Activated naive CD4-positive, alpha-beta T cell treated with anti-CD3 and anti-CD28 coated beads for 36 hours (primary cell): ENCODE measurements around the gene PPP2R1B. TPM values are rescaled to one million over a fixed set of nuclear protein-coding genes. Genes with fewer than 3 reads are reported as not detected.

Experiments used
- CTCF ChIA-PET: fragments of 350-600 bp; sonication (Branson Sonifier 250); formaldehyde crosslinking; loops from one replicate; lab custom pipeline; 2021; ENCODE audit warnings: antibody characterized with exemption; lab: Charles Lee
- DNase-seq: peaks from one replicate; pipeline ENCODE4 v3.0.0-alpha.2; 2020
- H3K27ac Mint-ChIP-seq: one replicate; pipeline ENCODE4 v1.8.0; 2021; ENCODE audit warnings: mild to moderate bottlenecking, mixed read lengths
- H3K27me3 Mint-ChIP-seq: one replicate; pipeline ENCODE4 v1.8.0; 2021; ENCODE audit warnings: low read depth, mixed read lengths
- H3K36me3 Mint-ChIP-seq: one replicate; pipeline ENCODE4 v1.8.0; 2021; ENCODE audit warnings: low read depth, mixed read lengths
- H3K4me1 Mint-ChIP-seq: one replicate; pipeline ENCODE4 v1.8.0; 2021; ENCODE audit warnings: low read depth, mixed read lengths
- H3K4me3 Mint-ChIP-seq: one replicate; pipeline ENCODE4 v1.8.0; 2021; ENCODE audit warnings: mild to moderate bottlenecking, moderate library complexity, mixed read lengths
- H3K9me3 Mint-ChIP-seq: one replicate; pipeline ENCODE4 v1.8.0; 2021; ENCODE audit warnings: mixed read lengths
- intact Hi-C: fragments of 100-400 bp; cut with micrococcal nuclease; formaldehyde crosslinking; loops from one replicate; pipeline ENCODE4 v1.15.1; 2023
- total RNA-seq, 2 experiments: library from RNA; stranded (reverse); gene quantifications; one replicate each; pipeline ENCODE4 v1.2.3, GENCODE V29; 2021

PPP2R1B gene
- total RNA-seq, 2 experiments from 2014 or later = 36.7 to 43.8 TPM

- DNase-seq = no peak
- Mint-ChIP-seq H3K27ac (no peak overlapping the region), H3K36me3 (peaks cover 4% of the 10 kb centered on the region), H3K27me3 (no peaks in the 10 kb centered on the region), H3K4me3 (no peak overlapping the region), H3K4me1 (no peaks in the 10 kb centered on the region), H3K9me3 (no peaks in the 10 kb centered on the region)
- CTCF ChIA-PET = no interaction called here
- intact Hi-C loops = no loop called here
Measured at GRCh38 chr11:111729831-111730311, 36.3 kb downstream of the PPP2R1B start.

- no peaks in the 10 kb centered on the region for H3K4me1 Mint-ChIP-seq
Measured at GRCh38 chr11:111729071-111729830, 36.9 kb downstream of the PPP2R1B start.

GRCh38 chr11:111727431-111727830 is 38.8 kb downstream of the PPP2R1B start:
- intact Hi-C loops = no loop called here
- no peak for DNase-seq
- peaks cover 4% of the 10 kb centered on the region for H3K36me3 Mint-ChIP-seq
- CTCF ChIA-PET = no interaction called here
- no peaks in the 10 kb centered on the region for H3K27me3 Mint-ChIP-seq
- H3K4me1 Mint-ChIP-seq = no peaks in the 10 kb centered on the region
- H3K27ac Mint-ChIP-seq = no peak overlapping the region
- H3K4me3 Mint-ChIP-seq = no peak overlapping the region
- no peaks in the 10 kb centered on the region for H3K9me3 Mint-ChIP-seq

More at GRCh38 chr11:111729071-111729830, 36.9 kb downstream of the PPP2R1B start:
- intact Hi-C loops = no loop called here
- DNase-seq = no peak
- CTCF ChIA-PET = no interaction called here
- Mint-ChIP-seq H3K36me3 (peaks cover 3% of the 10 kb centered on the region), H3K9me3 (no peaks in the 10 kb centered on the region), H3K4me3 (no peak overlapping the region), H3K27ac (no peak overlapping the region), H3K27me3 (no peaks in the 10 kb centered on the region)

- H3K4me3 Mint-ChIP-seq = no peak overlapping the region
- intact Hi-C loops = no loop called here
- no peaks in the 10 kb centered on the region for H3K4me1 Mint-ChIP-seq
- no peak for DNase-seq
- H3K27me3 Mint-ChIP-seq = no peaks in the 10 kb centered on the region
- no peaks in the 10 kb centered on the region for H3K9me3 Mint-ChIP-seq
- H3K27ac Mint-ChIP-seq = no peak overlapping the region
- CTCF ChIA-PET = no interaction called here
- H3K36me3 Mint-ChIP-seq = peaks cover 5% of the 10 kb centered on the region
Measured at GRCh38 chr11:111726301-111726713, 39.9 kb downstream of the PPP2R1B start.

GRCh38 chr11:111725621-111726020 is 40.6 kb downstream of the PPP2R1B start:
- Mint-ChIP-seq H3K9me3 (no peaks in the 10 kb centered on the region), H3K4me1 (no peaks in the 10 kb centered on the region), H3K27me3 (no peaks in the 10 kb centered on the region), H3K27ac (no peak overlapping the region), H3K36me3 (peaks cover 7% of the 10 kb centered on the region), H3K4me3 (no peak overlapping the region)
- DNase-seq = no peak
- CTCF ChIA-PET = no interaction called here
- intact Hi-C loops = no loop called here

- Mint-ChIP-seq H3K9me3 (no peaks in the 10 kb centered on the region), H3K27ac (no peak overlapping the region), H3K4me3 (no peak overlapping the region), H3K36me3 (peaks cover 7% of the 10 kb centered on the region), H3K27me3 (no peaks in the 10 kb centered on the region), H3K4me1 (no peaks in the 10 kb centered on the region)
- CTCF ChIA-PET = no interaction called here
- no peak for DNase-seq
- intact Hi-C loops = no loop called here
Measured at GRCh38 chr11:111724615-111725129, 41.5 kb downstream of the PPP2R1B start.

- Mint-ChIP-seq H3K27me3 (no peaks in the 10 kb centered on the region), H3K27ac (no peak overlapping the region), H3K9me3 (no peaks in the 10 kb centered on the region), H3K4me3 (no peak overlapping the region), H3K36me3 (peaks cover 10% of the 10 kb centered on the region), H3K4me1 (no peaks in the 10 kb centered on the region)
- intact Hi-C loops = no loop called here
- CTCF ChIA-PET = interaction anchor here (1.0 to 1.4 kb wide), 2 partner anchors 30 to 56 kb away, joined by 3 read pairs; no protein-coding TSS in a partner anchor
- no peak for DNase-seq
Measured at GRCh38 chr11:111723595-111723994, 42.6 kb downstream of the PPP2R1B start.

GRCh38 chr11:111722501-111722900 is 43.7 kb downstream of the PPP2R1B start:
- Mint-ChIP-seq H3K36me3 (peaks cover 10% of the 10 kb centered on the region), H3K27me3 (no peaks in the 10 kb centered on the region), H3K4me1 (no peaks in the 10 kb centered on the region), H3K4me3 (no peak overlapping the region), H3K9me3 (no peaks in the 10 kb centered on the region), H3K27ac (no peak overlapping the region)
- CTCF ChIA-PET = interaction anchor here (1.4 kb wide), 1 partner anchor 57 kb away, joined by 3 read pairs; no protein-coding TSS in a partner anchor
- no peak for DNase-seq
- intact Hi-C loops = no loop called here

GRCh38 chr11:111720801-111721494 is 45.2 kb downstream of the PPP2R1B start:
- no peak overlapping the region for H3K27ac Mint-ChIP-seq
- H3K36me3 Mint-ChIP-seq = peaks cover 13% of the 10 kb centered on the region
- CTCF ChIA-PET = no interaction called here
- H3K27me3 Mint-ChIP-seq = no peaks in the 10 kb centered on the region
- no peak for DNase-seq
- H3K4me1 Mint-ChIP-seq = no peaks in the 10 kb centered on the region
- intact Hi-C loops = no loop called here
- H3K9me3 Mint-ChIP-seq = no peaks in the 10 kb centered on the region
- H3K4me3 Mint-ChIP-seq = no peak overlapping the region

- intact Hi-C loops = no loop called here
- Mint-ChIP-seq H3K27ac (no peak overlapping the region), H3K27me3 (no peaks in the 10 kb centered on the region), H3K4me1 (no peaks in the 10 kb centered on the region), H3K36me3 (peaks cover 17% of the 10 kb centered on the region), H3K4me3 (no peak overlapping the region), H3K9me3 (no peaks in the 10 kb centered on the region)
- DNase-seq = no peak
- CTCF ChIA-PET = no interaction called here
Measured at GRCh38 chr11:111719379-111719778, 46.8 kb downstream of the PPP2R1B start.

GRCh38 chr11:111718859-111719258 is 47.3 kb downstream of the PPP2R1B start:
- Mint-ChIP-seq H3K27ac (no peak overlapping the region), H3K36me3 (peaks cover 17% of the 10 kb centered on the region), H3K4me1 (no peaks in the 10 kb centered on the region)

GRCh38 chr11:111718436-111718835 is 47.8 kb downstream of the PPP2R1B start:
- peaks cover 16% of the 10 kb centered on the region for H3K36me3 Mint-ChIP-seq
- intact Hi-C loops = no loop called here
- H3K4me1 Mint-ChIP-seq = no peaks in the 10 kb centered on the region
- no peak overlapping the region for H3K4me3 Mint-ChIP-seq
- H3K27ac Mint-ChIP-seq = no peak overlapping the region
- DNase-seq = no peak
- H3K27me3 Mint-ChIP-seq = no peaks in the 10 kb centered on the region
- H3K9me3 Mint-ChIP-seq = no peaks in the 10 kb centered on the region
- CTCF ChIA-PET = interaction anchor here (0.8 to 1.3 kb wide), 2 partner anchors 152 to 294 kb away, joined by 3 to 6 read pairs; no protein-coding TSS in a partner anchor

More at GRCh38 chr11:111718859-111719258, 47.3 kb downstream of the PPP2R1B start:
- intact Hi-C loops = no loop called here
- Mint-ChIP-seq H3K4me3 (no peak overlapping the region), H3K9me3 (no peaks in the 10 kb centered on the region), H3K27me3 (no peaks in the 10 kb centered on the region)
- CTCF ChIA-PET = no interaction called here
- DNase-seq = no peak
